Ovary (tissue), 9 donors: ENCODE data around the gene PPFIBP2. TPM values are rescaled to one million over a fixed set of nuclear protein-coding genes. Genes with fewer than 3 reads are reported as not detected.
A peak's percentile ranks its signal among the peaks of the same experiment; 100 is the strongest.

Experiments
- DNase-seq, 5 donors: peaks; one replicate each; pipeline ENCODE4 v3.0.0-alpha.2; 2019 to 2020
- H3K27ac ChIP-seq, 2 donors: fragments of 200-600 bp; one replicate each; pipeline versions ENCODE4 v1.5.1 to v1.8.0; 2019 to 2022
- H3K27me3 ChIP-seq: fragments of 200-600 bp; one replicate; pipeline ENCODE4 v1.8.0; 2022
- H3K36me3 ChIP-seq: fragments of 200-600 bp; sonication (generic); one replicate; pipeline ENCODE4 v1.5.1; 2019
- H3K4me1 ChIP-seq: one replicate; pipeline ENCODE4 v1.8.1; 2013; ENCODE audit warnings: mild to moderate bottlenecking, moderate library complexity; ENCODE audit not compliant: insufficient read depth
- H3K4me3 ChIP-seq: fragments of 200-600 bp; sonication (generic); one replicate; pipeline ENCODE4 v1.5.1; 2017
- H3K9me3 ChIP-seq, 2 donors: fragments of 200-600 bp in 1 of 2; sonication (generic) in 1 of 2; one replicate each; pipeline versions ENCODE4 v1.5.1 to v1.8.1; 2013 to 2019; ENCODE audit warnings: mild to moderate bottlenecking in 1 of 2, moderate library complexity in 1 of 2
- CTCF ChIP-seq, 3 donors: fragments of 450-650 bp in 2 of 3; fragments of 200-600 bp in 1 of 3; IDR thresholded peaks; one replicate each; pipeline versions ENCODE4 v1.5.1 to v1.8.0; 2016 to 2022; ENCODE audit warnings: antibody characterized with exemption in 3 of 3, mild to moderate bottlenecking in 1 of 3
- EP300 ChIP-seq: sonication (generic); formaldehyde crosslinking; IDR thresholded peaks from one replicate; pipeline ENCODE4 v1.6.1; 2017; ENCODE audit warnings: antibody characterized with exemption
- POLR2A ChIP-seq: fragments of 450-650 bp; IDR thresholded peaks from one replicate; pipeline ENCODE4 v1.6.1; 2017; ENCODE audit warnings: antibody characterized with exemption, mild to moderate bottlenecking, moderate library complexity
- WGBS, 3 donors: extraction: QIAGEN DNeasy Blood & Tissue Kit in 1 of 3; methylation state at CpG; one replicate each; pipeline versions ENCODE4 v1.1.5 to v1.1.7; 2013 to 2017; 5-methylcytosine and 5-hydroxymethylcytosine counted together
- intact Hi-C, 4 donors: fragments of 100-400 bp; cut with DNase I; formaldehyde crosslinking; loops; one replicate each; pipeline versions ENCODE4 v1.11.0 to v1.15.1; 2022 to 2023
- polyA plus RNA-seq, 2 donors: library from polyadenylated mRNA; stranded (reverse); fragments of 200-250 nt in 1 of 2; fragments of 350-450 nt in 1 of 2; fragmentation: Illumina TruSeq in 1 of 2; extraction: RNeasy Lipid Tissue Mini Kit (QIAGEN cat#74804) in 1 of 2; gene quantifications; one replicate each; pipeline ENCODE4 v1.2.3, GENCODE V29; 2013 to 2014
- total RNA-seq, 7 donors: library from RNA; depleted of rRNA in 2 of 7; stranded (reverse); fragments of >200 nt in 2 of 7; fragmentation: NEBNext Ultra II Directional in 3 of 7; extraction: Animal tissue kit (Norgen Biotek cat#: 25700) in 3 of 7; gene quantifications; one replicate each; pipeline versions ENCODE4 v1.1.0 to v1.2.4, GENCODE V29; 2016 to 2023
- donor health status: DM: no; HTN: no; CAD: no; lungs with moderate emphysema.
- donor health status: DM: no; HTN: no; CAD: no.
- donor health status: Bipolar disorder and iron deficiency.
- donor health status: DM: yes; HTN: yes; CAD: no.
- donor health status: DM: no; HTN: no; CAD: no.
- donor health status: DM: yes; HTN: yes; CAD: no.

The PPFIBP2 gene
- total and polyA plus RNA-seq, 9 donors: 9.6 to 36.2 (median 20.7) TPM

- H3K4me1 ChIP-seq: no peaks in the 10 kb centered on the region
- H3K36me3 ChIP-seq: no peaks in the 10 kb centered on the region
- no peak for TF ChIP-seq EP300
- no peak for TF ChIP-seq POLR2A
- no peak for TF ChIP-seq CTCF (IDR thresholded peaks at IDR 0.05)
- no peak overlapping the region for H3K27ac ChIP-seq
- intact Hi-C loops: loop anchor here in 1 of 4 donors (5.0 kb wide), 1 partner anchor 597 kb away; no protein-coding TSS in a partner anchor
- peak overlapping the region; percentile 5 for H3K4me3 ChIP-seq
- no peak for DNase-seq
- no peaks in the 10 kb centered on the region for H3K27me3 ChIP-seq
- WGBS, 3 donors: 60 to 79% (median 69%) methylated on average over 3 of the region's 3 CpGs
- H3K9me3 ChIP-seq: no peaks in the 10 kb centered on the region
Observed at GRCh38 chr11:7694235-7694634, 180.4 kb downstream of the PPFIBP2 start.

- no peaks in the 10 kb centered on the region for H3K4me1 ChIP-seq
- no peaks in the 10 kb centered on the region for H3K27me3 ChIP-seq
- H3K9me3 ChIP-seq: no peaks in the 10 kb centered on the region
- no peak overlapping the region for H3K4me3 ChIP-seq
- no peak for DNase-seq
- H3K36me3 ChIP-seq: no peaks in the 10 kb centered on the region
- no peak overlapping the region for H3K27ac ChIP-seq
- TF ChIP-seq POLR2A (no peak), EP300 (no peak), CTCF (IDR thresholded peaks at IDR 0.05) (no peak)
- intact Hi-C loops: no loop called here
- WGBS, 3 donors: 69 to 83% (median 74%) methylated on average over 5 of the region's 5 CpGs
Observed at GRCh38 chr11:7696424-7696823, 182.6 kb downstream of the PPFIBP2 start.

Other genes starting within 250 kb of the PPFIBP2 start
- 10 to 100 TPM; 16.3 to 52.2 (median 38.8) TPM for gene OLFML1, start 28.5 kb upstream of the PPFIBP2 start, total RNA-seq
- gene OLFML1, start 28.5 kb upstream of the PPFIBP2 start, polyA plus RNA-seq: 100 to 1,000 TPM in 1 of 2 donors, 10 to 100 TPM in 1; 32.8 to 114 TPM
- 10 to 100 TPM; 11.8 to 32.0 (median 20.7) TPM for gene CYB5R2, start 159.5 kb downstream of the PPFIBP2 start, total RNA-seq
- 10 to 100 TPM; 17.6 to 23.5 TPM for gene CYB5R2, start 159.5 kb downstream of the PPFIBP2 start, polyA plus RNA-seq
- gene OVCH2, start 192.5 kb downstream of the PPFIBP2 start, total RNA-seq: under 1 TPM in 2 of 7 donors, not detected in 5; 0.23 to 0.89 TPM
- gene OVCH2, start 192.5 kb downstream of the PPFIBP2 start, polyA plus RNA-seq: not detected